GM12878 (cell line): ENCODE data around the gene HLA-B. TPM values are rescaled to one million over a fixed set of nuclear protein-coding genes. Genes with fewer than 3 reads are reported as not detected.

Experiments
- ATAC-seq: fragments of 200-7000 bp; cut with Tn5 transposase; 3 replicates; pipeline ENCODE4 v1.9.1; 2020; ENCODE audit warnings: mild to moderate bottlenecking, moderate library complexity
- BruUV-seq: library from RNA; stranded (reverse); fragments of 400-500 nt; replicated peaks from 2 replicates; lab custom pipeline; 2021; lab: Mats Ljungman, UMichigan
- CTCF ChIA-PET: fragments of 300-600 bp; sonication (Branson Sonifier 250); formaldehyde crosslinking; extraction: SDS; loops from one replicate; lab custom pipeline; 2021; ENCODE audit warnings: inconsistent platforms; lab: Yijun Ruan, JAX
- POLR2A ChIA-PET: fragments of 350-600 bp; formaldehyde crosslinking; extraction: SDS; loops from one replicate; lab custom pipeline; 2021; ENCODE audit warnings: inconsistent platforms; lab: Charles Lee
- RAD21 ChIA-PET: fragments of 300-600 bp; sonication (Branson Sonifier 250); formaldehyde crosslinking; loops from one replicate; lab custom pipeline; 2023; ENCODE audit warnings: antibody characterized with exemption; ENCODE audit not compliant: unreplicated experiment; lab: Charles Lee
- SMC1A ChIA-PET: fragments of 300-600 bp; sonication (Branson Sonifier 250); formaldehyde crosslinking; loops from one replicate; lab custom pipeline; 2023; ENCODE audit not compliant: unreplicated experiment, uncharacterized antibody; lab: Charles Lee
- DNase-seq: peaks from one replicate; pipeline ENCODE4 v3.0.0-alpha.2; 2011; ENCODE audit warnings: low read depth, low spot score
- FAIRE-seq: peaks from 3 replicates; lab custom pipeline; 2011; peaks lifted over from hg19 to GRCh38; lab: Jason Lieb, UNC
- H2AFZ ChIP-seq: 2 replicates; pipeline ENCODE4 v1.6.0; 2011; ENCODE audit warnings: low read depth, low read length, control low read depth; ENCODE audit not compliant: control insufficient read depth
- H3K27ac ChIP-seq: 2 replicates; pipeline ENCODE4 v1.5.1; 2011; ENCODE audit warnings: control low read depth; ENCODE audit not compliant: control insufficient read depth, insufficient read depth
- H3K27me3 ChIP-seq, 2 experiments: replicated peaks in 1 of 2; 2 replicates each; pipeline versions ENCODE4 v1.6.0 to v1.6.1; 2011; ENCODE audit warnings: low read length in 1 of 2; ENCODE audit not compliant: control insufficient read depth in 2 of 2, insufficient read depth in 2 of 2
- H3K36me3 ChIP-seq, 2 experiments: 2 replicates each; pipeline ENCODE4 v1.5.1; 2011; ENCODE audit warnings: low read length in 1 of 2; ENCODE audit not compliant: control insufficient read depth in 2 of 2, insufficient read depth in 2 of 2
- H3K4me1 ChIP-seq: 2 replicates; pipeline ENCODE4 v1.6.1; 2011; ENCODE audit warnings: mild to moderate bottlenecking, low read length, moderate library complexity, mixed read lengths; ENCODE audit not compliant: control insufficient read depth, insufficient read depth
- H3K4me2 ChIP-seq: 2 replicates; pipeline ENCODE4 v1.6.0; 2011; ENCODE audit warnings: control low read depth; ENCODE audit not compliant: control insufficient read depth, insufficient read depth
- H3K4me3 ChIP-seq: fragments of 200-600 bp; sonication (generic); 2 replicates; pipeline ENCODE4 v1.5.1; 2016
- H3K79me2 ChIP-seq: 2 replicates; pipeline ENCODE4 v1.6.0; 2011; ENCODE audit warnings: low read length; ENCODE audit not compliant: control insufficient read depth, insufficient read depth
- H3K9ac ChIP-seq: 2 replicates; pipeline ENCODE4 v1.8.0; 2011; ENCODE audit warnings: low read length, control low read depth, mixed read lengths; ENCODE audit not compliant: control insufficient read depth, insufficient read depth
- H3K9me3 ChIP-seq: replicated peaks from 3 replicates; pipeline ENCODE4 v1.5.1; 2011; ENCODE audit warnings: mild to moderate bottlenecking, low read length; ENCODE audit not compliant: control insufficient read depth, insufficient read depth
- H4K20me1 ChIP-seq: 2 replicates; pipeline ENCODE4 v1.6.0; 2011; ENCODE audit not compliant: control insufficient read depth, insufficient read depth
- CTCF ChIP-seq, 3 experiments: IDR thresholded peaks in 2 of 3; conservative IDR thresholded peaks in 1 of 3; 2 replicates each; pipeline ENCODE4 v1.5.1; 2011; ENCODE audit warnings: low read depth in 3 of 3, low read length in 3 of 3, mild to moderate bottlenecking in 3 of 3, control low read depth in 2 of 3, moderate library complexity in 2 of 3, inconsistent platforms in 1 of 3, mixed read lengths in 1 of 3; ENCODE audit not compliant: control insufficient read depth in 2 of 3, insufficient read depth in 1 of 3; ENCODE audit errors: extremely low read depth in 1 of 3
- POLR2AphosphoS2 ChIP-seq: IDR thresholded peaks from 2 replicates; pipeline ENCODE4 v1.6.1; 2011; ENCODE audit warnings: low read depth, mild to moderate bottlenecking, low read length, improper control_type of control experiment, moderate library complexity
- SMAD5 ChIP-seq: IDR thresholded peaks from 2 replicates; pipeline ENCODE4 v1.6.1; 2016; ENCODE audit warnings: antibody characterized with exemption, low read depth
- WGBS: methylation state at CpG from one replicate; pipeline ENCODE4 v1.1.6; 2016; ENCODE audit warnings: low lambda C conversion rate; ENCODE audit not compliant: insufficient replicate concordance, insufficient coverage; ENCODE audit errors: missing lambda C conversion rate; 5-methylcytosine and 5-hydroxymethylcytosine counted together
- in situ Hi-C: fragments of 300-500 bp; cut with MboI; formaldehyde crosslinking; loops from 9 replicates; pipeline ENCODE4 v1.14.3; 2018; ENCODE audit warnings: mixed read lengths
- intact Hi-C: fragments of 100-400 bp; cut with micrococcal nuclease; formaldehyde crosslinking; loops from one replicate; pipeline ENCODE4 v1.14.2; 2022; ENCODE audit not compliant: unreplicated experiment
- polyA plus RNA-seq, 11 experiments: library from polyadenylated mRNA; depleted of rRNA in 4 of 11; unstranded in 6 of 11; stranded (reverse) in 5 of 11; fragments of >200 nt; fragmentation: Nextera tagmentation in 4 of 11; fragmentation: Illumina TruSeq in 1 of 11; extraction: Ambion mirVana in 4 of 11; extraction: Trizol in 1 of 11; gene quantifications; 1 replicate in 1 of 11; 2 replicates in 10 of 11; pipeline versions ENCODE4 v1.2.1 to v1.2.3, GENCODE V29; 2011 to 2016; ENCODE audit warnings: inconsistent platforms in 2 of 11, missing spikeins in 2 of 11, low read depth in 1 of 11
- total RNA-seq, 4 experiments: library from RNA; depleted of rRNA in 3 of 4; stranded (reverse); fragments of >200 nt in 3 of 4; fragmentation: Illumina TruSeq in 1 of 4; extraction: Trizol in 1 of 4; gene quantifications; 2 replicates each; pipeline versions ENCODE4 v1.2.1 to v1.2.3, GENCODE V29; 2013 to 2021

Gene HLA-B
- total and polyA plus RNA-seq, 10 of the 15 experiments (the other 5 are each of a cell fraction or from before 2014, with no cell fraction given), result 820 to 5,128 (median 3,370) TPM

GRCh38 chr6:31354158-31354863, 2.7 kb downstream of the HLA-B start:
- ChIA-PET SMC1A (no interaction called here), POLR2A (no interaction called here), RAD21 (no interaction called here), CTCF (interaction anchor here (1.1 to 1.4 kb wide), 2 partner anchors 12 to 18 kb away, joined by 3 to 5 read pairs; no protein-coding TSS in a partner anchor)
- peaks cover 37% of the 10 kb centered on the region for H3K79me2 ChIP-seq
- H3K9me3 ChIP-seq, result no peaks in the 10 kb centered on the region; the same call in 2 of the 3 replicates
- H3K4me1 ChIP-seq, result peaks cover 20% of the 10 kb centered on the region
- H3K4me2 ChIP-seq, result peak overlapping the region; percentile 93
- peaks cover 20% of the 10 kb centered on the region for H4K20me1 ChIP-seq
- WGBS, result 10% methylated on average over 10 of the region's 11 CpGs
- intact Hi-C loops, result no loop called here
- peak overlapping the region; percentile 97 for H3K4me3 ChIP-seq
- TF ChIP-seq POLR2AphosphoS2, result peak; percentile 40; the same call in 1 of the 2 replicates
- no peak for TF ChIP-seq CTCF (IDR thresholded peaks at IDR 0.05 in 2 of 3, conservative IDR thresholded peaks at IDR 0.05 in 1 of 3; ENCODE audit: control insufficient read depth in 2 of 3, extremely low read depth in 1 of 3, insufficient read depth in 1 of 3, low read depth in 3 of 3, low read length in 3 of 3)
- TF ChIP-seq SMAD5, result 0 out of 2 replicates have a peak, but pooled peaks have one; percentile 23
- H3K27ac ChIP-seq, result no peak overlapping the region
- BruUV-seq, result no TSS peak
- no peak for DNase-seq
- FAIRE-seq, result no peak
- no peak for ATAC-seq
- peak overlapping the region; percentile 71; the same call in 1 of the 2 replicates for H3K9ac ChIP-seq
- H3K27me3 ChIP-seq, result no peaks in the 10 kb centered on the region
- peaks cover 15 to 26% of the 10 kb centered on the region in 2 experiments for H3K36me3 ChIP-seq
- no peak overlapping the region for H2AFZ ChIP-seq
- in situ Hi-C loops, result loop anchor here (5.0 kb wide), 1 partner anchor 87 kb away; no protein-coding TSS in a partner anchor
